ENCODE measurements around the gene TUBGCP3. TPM values are rescaled to one million over a fixed set of nuclear protein-coding genes. Genes with fewer than 3 reads are reported as not detected.

TUBGCP3 gene
- total RNA-seq, 4 donors from 2014 or later, result 18.4 to 39.4 (median 27.4) TPM

- TF ChIP-seq CTCF (IDR thresholded peaks at IDR 0.05), result no peak
- ATAC-seq (ENCODE audit: low FRiP score), result no peak
- DNase-seq (ENCODE audit: low spot score), result no peak
These were observed 149.9 kb downstream of the TUBGCP3 start for GRCh38 chr13:112438094-112438493.

GRCh38 chr13:112435973-112436372 is 152.0 kb downstream of the TUBGCP3 start:
- ATAC-seq (ENCODE audit: low FRiP score) (no peak), DNase-seq (ENCODE audit: low spot score) (no peak)
- TF ChIP-seq CTCF (IDR thresholded peaks at IDR 0.05), result no peak

Other genes with a start within 250 kb of the TUBGCP3 start
- gene SPACA7, start 211.8 kb downstream of the TUBGCP3 start, total RNA-seq, result not detected
- gene ATP11A, start 101.9 kb upstream of the TUBGCP3 start, total RNA-seq, result 10 to 100 TPM; 32.8 to 61.4 (median 45.7) TPM